Ramos (cell line): ENCODE results near the gene TMEM61.

Source experiments
- in situ Hi-C: fragments of 300-500 bp; cut with MboI; formaldehyde crosslinking; loops from one replicate; pipeline ENCODE4 v1.14.3; 2022; ENCODE audit warnings: low sequenced_read_pairs; ENCODE audit not compliant: unreplicated experiment

The TMEM61 gene

GRCh38 chr1:54981466-54981865 lies 1.0 kb downstream of the TMEM61 start:
- in situ Hi-C loops, result no loop called here

GRCh38 chr1:54982739-54983138 lies 2.3 kb downstream of the TMEM61 start:
- in situ Hi-C loops, result no loop called here

- in situ Hi-C loops, result no loop called here
Observed at GRCh38 chr1:54984131-54984842, 3.9 kb downstream of the TMEM61 start.

- in situ Hi-C loops, result no loop called here
Observed at GRCh38 chr1:54985556-54985955, 5.1 kb downstream of the TMEM61 start.

- in situ Hi-C loops, result no loop called here
Observed at GRCh38 chr1:54986025-54986424, 5.6 kb downstream of the TMEM61 start.

- in situ Hi-C loops, result no loop called here
Observed at GRCh38 chr1:54986533-54986932, 6.1 kb downstream of the TMEM61 start.

GRCh38 chr1:54987427-54987826 lies 7.0 kb downstream of the TMEM61 start:
- in situ Hi-C loops, result no loop called here

GRCh38 chr1:54987919-54988705 lies 7.7 kb downstream of the TMEM61 start:
- in situ Hi-C loops, result no loop called here

GRCh38 chr1:54988975-54989374 lies 8.5 kb downstream of the TMEM61 start:
- in situ Hi-C loops, result no loop called here

GRCh38 chr1:54989473-54989872 lies 9.0 kb downstream of the TMEM61 start:
- in situ Hi-C loops, result no loop called here

GRCh38 chr1:54989968-54990810 lies 9.8 kb downstream of the TMEM61 start:
- in situ Hi-C loops, result loop anchor here (5.0 kb wide), 1 partner anchor 43 kb away; no protein-coding TSS in a partner anchor

GRCh38 chr1:54990916-54991315 lies 10.5 kb downstream of the TMEM61 start:
- in situ Hi-C loops, result loop anchor here (5.0 kb wide), 1 partner anchor 44 kb away; no protein-coding TSS in a partner anchor

GRCh38 chr1:54991939-54992338 lies 11.5 kb downstream of the TMEM61 start:
- in situ Hi-C loops, result loop anchor here (5.0 kb wide), 1 partner anchor 45 kb away; no protein-coding TSS in a partner anchor

- in situ Hi-C loops, result loop anchor here (5.0 kb wide), 1 partner anchor 46 kb away; no protein-coding TSS in a partner anchor
Observed at GRCh38 chr1:54993140-54993539, 12.7 kb downstream of the TMEM61 start.

- in situ Hi-C loops, result loop anchor here (5.0 kb wide), 1 partner anchor 47 kb away; no protein-coding TSS in a partner anchor
Observed at GRCh38 chr1:54994355-54994990, 14.0 kb downstream of the TMEM61 start.

GRCh38 chr1:54995013-54995760 lies 14.8 kb downstream of the TMEM61 start:
- in situ Hi-C loops, result no loop called here

- in situ Hi-C loops, result no loop called here
Observed at GRCh38 chr1:54995835-54996234, 15.4 kb downstream of the TMEM61 start.

GRCh38 chr1:54996359-54996868 lies 16.0 kb downstream of the TMEM61 start:
- in situ Hi-C loops, result no loop called here
